Mesothelial cell of epicardium (in vitro differentiated cells): ENCODE measurements around the gene ZNF749. TPM values are rescaled to one million over a fixed set of nuclear protein-coding genes. Genes with fewer than 3 reads are reported as not detected.
"Not testable (repeated sequence)": the region's sequence is repeated elsewhere in the genome, so short reads cannot be mapped to it uniquely, and the experiment has no call there.

ENCODE experiments used
- DNase-seq, 2 experiments: peaks; one replicate each; pipeline ENCODE4 v3.0.0; 2021; ENCODE audit warnings: low spot score in 2 of 2; ENCODE audit not compliant: unreplicated experiment in 2 of 2
- H3K27ac Mint-ChIP-seq: 2 replicates; pipeline ENCODE4 v1.8.0; 2021; ENCODE audit warnings: mixed read lengths
- H3K27me3 Mint-ChIP-seq: 2 replicates; pipeline ENCODE4 v1.8.0; 2021; ENCODE audit warnings: low read depth, mixed read lengths
- H3K36me3 Mint-ChIP-seq: 2 replicates; pipeline ENCODE4 v1.8.0; 2021; ENCODE audit warnings: mixed read lengths
- H3K4me1 Mint-ChIP-seq: 2 replicates; pipeline ENCODE4 v1.8.0; 2021; ENCODE audit warnings: mixed read lengths
- H3K4me3 Mint-ChIP-seq: 2 replicates; pipeline ENCODE4 v1.8.0; 2021; ENCODE audit warnings: mild to moderate bottlenecking, moderate library complexity, mixed read lengths
- H3K9me3 Mint-ChIP-seq: 2 replicates; pipeline ENCODE4 v1.8.0; 2021; ENCODE audit warnings: mixed read lengths
- total RNA-seq: library from RNA; stranded (reverse); gene quantifications from 3 replicates; pipeline ENCODE4 v1.2.1, GENCODE V29; 2021
- TF ChIP-seq, protein P1 (sequence below): fragments of 200-600 bp; sonication (generic); IDR thresholded peaks from one replicate; pipeline ENCODE4 v1.5.0; 2021; ENCODE audit warnings: antibody characterized with exemption; ENCODE audit not compliant: unreplicated experiment

Gene ZNF749
- total RNA-seq, 1 donor from 2014 or later: 23.7 TPM

DNA sequence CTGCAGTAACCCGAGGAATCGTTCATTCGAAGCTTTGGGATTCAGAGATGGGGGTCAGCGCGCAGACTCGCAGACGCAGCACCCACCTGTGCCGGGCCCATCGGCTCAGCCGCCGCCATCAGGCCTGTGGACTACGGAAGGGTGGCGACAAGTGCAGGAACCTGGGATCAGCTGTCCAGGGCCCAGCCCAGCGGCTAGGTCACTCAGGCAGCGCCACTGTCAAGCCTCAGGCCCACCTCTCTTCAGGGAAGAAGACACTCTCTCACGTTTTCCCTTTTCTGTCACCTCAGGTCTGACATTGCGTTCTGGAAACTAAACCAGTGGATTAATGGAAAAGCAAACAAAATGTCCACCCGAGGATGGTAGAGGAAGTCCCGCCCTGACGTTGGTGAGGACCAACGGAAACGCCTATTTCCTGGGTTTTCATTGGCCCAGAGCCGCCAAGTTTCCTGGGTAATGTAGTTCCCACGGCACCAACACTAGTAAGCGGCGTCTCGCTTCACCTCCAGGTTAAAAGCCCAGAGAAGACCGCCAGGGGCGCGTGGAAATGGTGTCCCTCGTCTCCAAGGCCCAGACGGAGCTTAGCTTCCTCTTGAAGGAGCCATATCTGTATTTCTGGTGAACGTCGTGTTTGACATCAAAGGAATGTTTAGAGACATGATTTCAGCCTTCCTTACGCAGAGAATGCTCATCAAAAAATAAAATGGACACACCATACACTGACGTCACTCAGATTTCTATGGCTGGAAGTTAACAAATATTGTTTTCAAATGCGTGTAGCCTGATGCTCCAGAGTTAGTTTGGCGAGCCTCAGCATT, 42.3 kb downstream of the ZNF749 start, which contains the start of gene ZNF772:
TSS of gene ZNF772 (minus strand) at position 376 of the 818 bp plus-strand sequence. CDS start at position 119, 257 bp downstream.
- DNase-seq: peak; percentile 46 to 72
- TF ChIP-seq, protein P1, sequence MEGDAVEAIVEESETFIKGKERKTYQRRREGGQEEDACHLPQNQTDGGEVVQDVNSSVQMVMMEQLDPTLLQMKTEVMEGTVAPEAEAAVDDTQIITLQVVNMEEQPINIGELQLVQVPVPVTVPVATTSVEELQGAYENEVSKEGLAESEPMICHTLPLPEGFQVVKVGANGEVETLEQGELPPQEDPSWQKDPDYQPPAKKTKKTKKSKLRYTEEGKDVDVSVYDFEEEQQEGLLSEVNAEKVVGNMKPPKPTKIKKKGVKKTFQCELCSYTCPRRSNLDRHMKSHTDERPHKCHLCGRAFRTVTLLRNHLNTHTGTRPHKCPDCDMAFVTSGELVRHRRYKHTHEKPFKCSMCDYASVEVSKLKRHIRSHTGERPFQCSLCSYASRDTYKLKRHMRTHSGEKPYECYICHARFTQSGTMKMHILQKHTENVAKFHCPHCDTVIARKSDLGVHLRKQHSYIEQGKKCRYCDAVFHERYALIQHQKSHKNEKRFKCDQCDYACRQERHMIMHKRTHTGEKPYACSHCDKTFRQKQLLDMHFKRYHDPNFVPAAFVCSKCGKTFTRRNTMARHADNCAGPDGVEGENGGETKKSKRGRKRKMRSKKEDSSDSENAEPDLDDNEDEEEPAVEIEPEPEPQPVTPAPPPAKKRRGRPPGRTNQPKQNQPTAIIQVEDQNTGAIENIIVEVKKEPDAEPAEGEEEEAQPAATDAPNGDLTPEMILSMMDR: no peak
- peak within 1 kb of the TSS; percentile 70 for H3K27ac Mint-ChIP-seq
- peaks cover 70% of the 10 kb centered on the region for H3K9me3 Mint-ChIP-seq
- H3K4me1 Mint-ChIP-seq: peaks cover 6% of the 10 kb centered on the region
- H3K27me3 Mint-ChIP-seq: no peaks in the 10 kb centered on the region
- H3K4me3 Mint-ChIP-seq: peak within 1 kb of the TSS; percentile 83
- peaks cover 60% of the 10 kb centered on the region for H3K36me3 Mint-ChIP-seq

GRCh38 chr19:57487477-57488298, 52.6 kb downstream of the ZNF749 start, which contains the start of gene ZNF419:
Gene ZNF419 (plus strand): TSS chr19:57487750. CDS start chr19:57487951, 201 bp downstream.
- Mint-ChIP-seq H3K4me3 (peak within 1 kb of the TSS; percentile 66), H3K36me3 (peaks cover 49% of the 10 kb centered on the region), H3K9me3 (peaks cover 56% of the 10 kb centered on the region), H3K27ac (peak within 1 kb of the TSS; percentile 43)
- not testable (repeated sequence) for H3K27me3 Mint-ChIP-seq, H3K4me1 Mint-ChIP-seq
- DNase-seq: peak; percentile 81 to 88

DNA sequence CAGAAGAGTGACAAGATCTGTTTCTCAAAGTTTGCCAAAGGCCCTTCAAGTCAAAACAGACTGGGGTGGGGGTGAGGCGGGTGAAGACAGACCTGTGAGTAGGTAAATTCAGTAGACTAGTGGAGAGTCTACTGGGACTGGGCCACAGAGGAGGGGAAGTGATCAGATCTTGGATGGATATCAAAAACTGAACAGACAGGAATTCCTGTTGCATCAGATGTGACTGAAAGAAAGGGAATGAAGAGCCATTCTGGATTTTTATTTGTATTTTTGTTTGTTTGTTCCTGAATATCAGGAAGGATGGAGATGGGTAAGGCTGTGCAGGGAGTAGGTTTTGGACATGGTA, 53.1 kb downstream of the ZNF749 start:
- Mint-ChIP-seq H3K9me3 (peaks cover 62% of the 10 kb centered on the region), H3K27ac (peak overlapping the region; percentile 43), H3K4me3 (peak overlapping the region; percentile 66), H3K36me3 (peaks cover 55% of the 10 kb centered on the region)
- not testable (repeated sequence) for DNase-seq, H3K27me3 Mint-ChIP-seq, H3K4me1 Mint-ChIP-seq

Other genes starting within 250 kb of the ZNF749 start
- 39.6 to 43.0 TPM (median 41.1 TPM) in 3 replicates for gene ZNF264, start 243.8 kb upstream of the ZNF749 start, total RNA-seq
- gene AURKC, start 204.3 kb upstream of the ZNF749 start, total RNA-seq: 1.1 to 1.4 TPM (median 1.3 TPM) in 3 replicates
- 20.8 to 23.3 TPM (median 21.1 TPM) in 3 replicates for gene ZNF805, start 194.7 kb upstream of the ZNF749 start, total RNA-seq
- 72.7 to 80.0 TPM (median 76.2 TPM) in 3 replicates for gene ZNF460, start 154.8 kb upstream of the ZNF749 start, total RNA-seq
- gene ZNF543, start 114.9 kb upstream of the ZNF749 start, total RNA-seq: 11.7 to 12.1 TPM (median 12.0 TPM) in 3 replicates
- 12.2 to 13.6 TPM (median 13.2 TPM) in 3 replicates for gene ZNF304, start 84.1 kb upstream of the ZNF749 start, total RNA-seq
- gene TRAPPC2B, start 71.8 kb upstream of the ZNF749 start, total RNA-seq: 10.3 to 12.4 TPM (median 12.2 TPM) in 3 replicates
- 3.9 to 6.8 TPM (median 4.7 TPM) in 3 replicates for gene ZNF547, start 71.8 kb upstream of the ZNF749 start, total RNA-seq
- gene ZNF548, start 45.5 kb upstream of the ZNF749 start, total RNA-seq: 39.1 to 41.1 TPM (median 40.5 TPM) in 3 replicates
- gene ZNF17, start 24.2 kb upstream of the ZNF749 start, total RNA-seq: 16.3 to 18.4 TPM (median 17.4 TPM) in 3 replicates
- 1.2 to 1.7 TPM (median 1.6 TPM) in 3 replicates for gene VN1R1, start 21.8 kb downstream of the ZNF749 start, total RNA-seq
- 13.8 to 15.5 TPM (median 14.0 TPM) in 3 replicates for gene ZNF772, start 42.2 kb downstream of the ZNF749 start, total RNA-seq
- 20.0 to 22.3 TPM (median 22.3 TPM) in 3 replicates for gene ZNF419, start 52.4 kb downstream of the ZNF749 start, total RNA-seq
- gene ZNF773, start 64.6 kb downstream of the ZNF749 start, total RNA-seq: 9.3 to 9.7 TPM (median 9.4 TPM) in 3 replicates
- 11.1 to 11.5 TPM (median 11.3 TPM) in 3 replicates for gene ZNF549, start 92.0 kb downstream of the ZNF749 start, total RNA-seq
- 10.3 to 13.3 TPM (median 11.3 TPM) in 3 replicates for gene ZNF550, start 124.5 kb downstream of the ZNF749 start, total RNA-seq
- 9.4 to 10.0 TPM (median 9.5 TPM) in 3 replicates for gene ZNF416, start 143.6 kb downstream of the ZNF749 start, total RNA-seq
- 15.4 to 17.1 TPM (median 16.7 TPM) in 3 replicates for gene ZIK1, start 148.8 kb downstream of the ZNF749 start, total RNA-seq
- gene ZNF530, start 164.6 kb downstream of the ZNF749 start, total RNA-seq: 4.8 to 6.1 TPM (median 6.0 TPM) in 3 replicates
- 33.5 to 40.5 TPM (median 40.4 TPM) in 3 replicates for gene ZNF134, start 178.9 kb downstream of the ZNF749 start, total RNA-seq
- gene ZNF211, start 197.8 kb downstream of the ZNF749 start, total RNA-seq: 25.3 to 28.7 TPM (median 25.4 TPM) in 3 replicates
- gene ZSCAN4, start 233.6 kb downstream of the ZNF749 start, total RNA-seq: not detected in 3 replicates
- gene ZNF551, start 246.7 kb downstream of the ZNF749 start, total RNA-seq: 14.5 to 19.0 TPM (median 14.6 TPM) in 3 replicates